Esophagus squamous epithelium (tissue), 5 donors: ENCODE data around the gene MEOX1. TPM values are rescaled to one million over a fixed set of nuclear protein-coding genes. Genes with fewer than 3 reads are reported as not detected.

Experiments used
- DNase-seq: peaks from one replicate; lab custom pipeline; 2025; lab: John Stamatoyannopoulos, UW
- H3K27ac ChIP-seq, 4 donors: fragments of 200-600 bp; sonication (generic); one replicate each; pipeline ENCODE4 v1.5.1; 2016 to 2019; ENCODE audit warnings: mild to moderate bottlenecking in 1 of 4
- H3K27me3 ChIP-seq, 4 donors: fragments of 200-600 bp; sonication (generic); 1 replicate in 3 of 4; 2 replicates in 1 of 4; pipeline versions ENCODE4 v1.5.1 to v1.6.0; 2017 to 2021; ENCODE audit warnings: antibody characterized with exemption in 1 of 4
- H3K36me3 ChIP-seq, 3 donors: fragments of 200-600 bp; sonication (generic); one replicate each; pipeline ENCODE4 v1.5.1; 2016 to 2019
- H3K4me1 ChIP-seq, 3 donors: fragments of 200-600 bp; sonication (generic); one replicate each; pipeline ENCODE4 v1.5.1; 2017 to 2019
- H3K4me3 ChIP-seq, 4 donors: fragments of 200-600 bp; sonication (generic); 1 replicate in 3 of 4; 2 replicates in 1 of 4; pipeline ENCODE4 v1.5.1; 2016 to 2019; ENCODE audit warnings: mild to moderate bottlenecking in 2 of 4, moderate library complexity in 1 of 4
- H3K9me3 ChIP-seq, 3 donors: fragments of 200-600 bp; sonication (generic); one replicate each; pipeline ENCODE4 v1.5.1; 2016 to 2019
- POLR2A ChIP-seq, 4 donors: fragments of 450-650 bp; IDR thresholded peaks; one replicate each; pipeline ENCODE4 v1.6.1; 2017; ENCODE audit warnings: antibody characterized with exemption in 4 of 4, mild to moderate bottlenecking in 4 of 4, moderate library complexity in 3 of 4
- WGBS, 2 donors: methylation state at CpG; one replicate each; pipeline ENCODE4 v1.1.5; 2018; 5-methylcytosine and 5-hydroxymethylcytosine counted together
- intact Hi-C: fragments of 100-400 bp; cut with DNase I; formaldehyde crosslinking; loops from one replicate; pipeline ENCODE4 v1.15.0; 2022
- total RNA-seq, 4 donors: library from RNA; depleted of rRNA; stranded (reverse); fragments of >200 nt; gene quantifications; one replicate each; pipeline ENCODE4 v1.1.0, GENCODE V29; 2016
- TF ChIP-seq, protein P1 (sequence below), 6 experiments: fragments of 450-650 bp in 4 of 6; fragments of 200-600 bp in 2 of 6; sonication (generic) in 2 of 6; IDR thresholded peaks; one replicate each; pipeline ENCODE4 v1.5.1; 2016 to 2019; ENCODE audit warnings: antibody characterized with exemption in 6 of 6, mild to moderate bottlenecking in 4 of 6, moderate library complexity in 4 of 6
- donor health status: DM: yes; HTN: yes; CAD: no.

The MEOX1 gene
- total RNA-seq, 4 donors from 2014 or later = 0.64 to 6.1 (median 2.7) TPM

DNA sequence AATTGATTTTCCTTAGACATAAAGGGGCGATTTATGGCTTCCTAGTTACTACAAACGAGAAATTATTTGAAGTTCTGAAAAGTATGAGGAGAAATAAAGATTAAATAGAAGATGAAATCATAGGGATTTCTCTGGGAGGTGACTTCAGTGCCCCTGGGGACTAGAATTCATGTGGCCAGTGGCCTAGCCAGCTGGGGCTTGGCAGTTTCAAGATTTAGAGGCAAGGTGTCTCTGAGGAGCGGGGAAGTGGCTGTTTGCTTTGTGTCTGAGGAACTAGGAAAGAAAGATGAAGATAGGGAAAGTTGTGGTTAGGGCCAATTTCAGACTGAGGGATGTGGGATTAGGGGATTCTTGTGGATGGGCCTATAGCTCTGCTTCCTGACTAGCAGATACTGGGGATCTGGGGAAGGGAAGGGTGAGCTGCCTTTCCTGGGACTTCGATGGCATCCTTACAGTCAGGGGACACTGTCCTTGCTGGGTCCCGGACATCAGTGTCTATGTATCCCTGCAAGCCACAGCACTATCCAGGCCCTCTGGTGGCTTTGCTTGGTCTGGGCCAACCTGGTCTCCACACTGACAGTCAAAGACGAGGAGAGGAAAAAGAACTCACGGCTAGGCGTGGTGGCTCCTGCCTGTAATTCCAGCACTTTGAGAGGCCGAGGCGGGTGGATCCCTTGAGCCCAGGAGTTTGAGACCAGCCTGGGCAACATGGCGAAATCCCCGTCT lies 22.4 kb upstream of the MEOX1 start:
- H3K4me1 ChIP-seq = no peaks in the 10 kb centered on the region
- 91 to 92% methylated on average over 8 to 12 of the region's 12 CpGs for WGBS, 2 donors
- intact Hi-C loops = no loop called here
- H3K9me3 ChIP-seq = no peaks in the 10 kb centered on the region
- no peaks in the 10 kb centered on the region for H3K36me3 ChIP-seq
- no peak for DNase-seq
- TF ChIP-seq POLR2A (IDR thresholded peaks at IDR 0.05) = no peak
- TF ChIP-seq, protein P1, sequence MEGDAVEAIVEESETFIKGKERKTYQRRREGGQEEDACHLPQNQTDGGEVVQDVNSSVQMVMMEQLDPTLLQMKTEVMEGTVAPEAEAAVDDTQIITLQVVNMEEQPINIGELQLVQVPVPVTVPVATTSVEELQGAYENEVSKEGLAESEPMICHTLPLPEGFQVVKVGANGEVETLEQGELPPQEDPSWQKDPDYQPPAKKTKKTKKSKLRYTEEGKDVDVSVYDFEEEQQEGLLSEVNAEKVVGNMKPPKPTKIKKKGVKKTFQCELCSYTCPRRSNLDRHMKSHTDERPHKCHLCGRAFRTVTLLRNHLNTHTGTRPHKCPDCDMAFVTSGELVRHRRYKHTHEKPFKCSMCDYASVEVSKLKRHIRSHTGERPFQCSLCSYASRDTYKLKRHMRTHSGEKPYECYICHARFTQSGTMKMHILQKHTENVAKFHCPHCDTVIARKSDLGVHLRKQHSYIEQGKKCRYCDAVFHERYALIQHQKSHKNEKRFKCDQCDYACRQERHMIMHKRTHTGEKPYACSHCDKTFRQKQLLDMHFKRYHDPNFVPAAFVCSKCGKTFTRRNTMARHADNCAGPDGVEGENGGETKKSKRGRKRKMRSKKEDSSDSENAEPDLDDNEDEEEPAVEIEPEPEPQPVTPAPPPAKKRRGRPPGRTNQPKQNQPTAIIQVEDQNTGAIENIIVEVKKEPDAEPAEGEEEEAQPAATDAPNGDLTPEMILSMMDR (IDR thresholded peaks at IDR 0.05) = no peak
- H3K27me3 ChIP-seq = peaks cover 0 to 9% (median 0%) of the 10 kb centered on the region in 4 donors
- H3K4me3 ChIP-seq = no peak overlapping the region
- no peak overlapping the region for H3K27ac ChIP-seq

DNA sequence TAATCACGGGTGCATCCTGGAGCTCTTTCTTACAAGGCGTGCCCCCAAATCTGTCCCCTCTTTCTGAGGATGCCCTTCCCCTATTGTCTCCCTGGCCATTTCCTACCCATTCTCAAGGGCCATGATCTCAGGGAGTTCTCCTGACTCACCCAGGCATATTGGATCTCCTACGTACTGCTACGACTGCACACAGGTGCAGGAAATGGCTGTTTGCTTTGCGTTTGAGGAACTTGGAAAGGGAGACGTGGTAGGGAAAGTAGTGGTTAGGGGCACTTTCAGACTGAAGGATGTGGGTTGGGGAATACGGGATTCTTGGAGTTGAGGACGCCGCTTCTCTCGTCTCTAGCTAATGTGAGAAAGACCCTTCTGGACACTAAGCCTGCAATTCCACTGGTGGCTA lies 18.7 kb upstream of the MEOX1 start:
- WGBS, 2 donors = 67 to 72% methylated on average over 9 of the region's 10 CpGs
- DNase-seq = no peak
- intact Hi-C loops = no loop called here
- Histone ChIP-seq H3K27ac (no peak overlapping the region), H3K9me3 (no peaks in the 10 kb centered on the region), H3K4me1 (peaks cover 7 to 20% (median 14%) of the 10 kb centered on the region in 3 donors), H3K27me3 (peaks cover 0 to 9% (median 0%) of the 10 kb centered on the region in 4 donors), H3K36me3 (no peaks in the 10 kb centered on the region), H3K4me3 (no peak overlapping the region)
- no peak for TF ChIP-seq POLR2A (IDR thresholded peaks at IDR 0.05)
- TF ChIP-seq, protein P1 (IDR thresholded peaks at IDR 0.05) = no peak

DNA sequence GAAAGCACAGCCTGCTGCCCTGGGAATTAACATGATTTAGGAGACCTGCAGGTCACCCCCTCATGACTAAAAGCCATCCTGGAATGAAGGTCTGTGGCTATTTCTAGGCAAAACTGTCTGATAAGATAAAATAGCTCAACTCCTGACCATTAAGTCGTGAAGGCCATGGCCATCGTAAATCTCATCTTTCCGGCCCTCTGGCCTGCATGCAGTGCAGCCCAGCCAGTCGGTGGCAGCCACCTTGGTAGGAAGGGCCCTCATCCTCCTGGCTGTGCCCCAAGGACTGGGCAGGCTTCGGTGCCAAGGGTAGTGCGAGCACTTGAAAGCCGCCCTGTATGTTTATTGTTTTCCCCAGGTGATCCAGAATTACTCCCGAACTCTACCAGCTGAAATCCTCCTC lies 18.2 kb upstream of the MEOX1 start:
- Histone ChIP-seq H3K4me1 (peaks cover 7 to 26% (median 14%) of the 10 kb centered on the region in 3 donors), H3K36me3 (no peaks in the 10 kb centered on the region), H3K9me3 (no peaks in the 10 kb centered on the region), H3K4me3 (no peak overlapping the region), H3K27ac (no peak overlapping the region), H3K27me3 (peaks cover 0 to 9% (median 0%) of the 10 kb centered on the region in 4 donors)
- no peak for DNase-seq
- intact Hi-C loops = no loop called here
- 83 to 85% methylated on average over 5 to 7 of the region's 8 CpGs for WGBS, 2 donors
- TF ChIP-seq, protein P1 (IDR thresholded peaks at IDR 0.05) = no peak
- TF ChIP-seq POLR2A (IDR thresholded peaks at IDR 0.05) = no peak

DNA sequence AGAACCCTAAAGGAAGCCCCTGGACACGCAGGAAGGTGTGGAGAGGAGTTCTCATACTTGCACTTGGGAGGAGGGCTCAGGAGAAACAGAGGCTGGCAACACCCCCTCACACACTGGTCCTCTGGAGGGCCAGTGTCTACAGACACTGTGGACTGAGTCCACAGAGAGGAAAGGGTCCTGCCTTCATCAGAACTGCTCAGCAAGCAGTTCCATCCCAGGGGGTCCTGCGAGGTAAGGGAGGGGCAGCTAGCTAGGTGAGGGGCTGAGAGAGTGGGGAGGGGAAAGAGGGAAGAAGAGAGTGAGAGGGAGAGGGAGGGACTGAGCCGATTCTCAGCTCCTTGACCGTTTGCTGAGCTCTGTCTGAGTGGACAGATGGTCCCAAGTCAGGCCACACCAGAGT lies 17.7 kb upstream of the MEOX1 start:
- no peak overlapping the region for H3K27ac ChIP-seq
- TF ChIP-seq, protein P1 (IDR thresholded peaks at IDR 0.05) = no peak
- no peak for TF ChIP-seq POLR2A (IDR thresholded peaks at IDR 0.05)
- intact Hi-C loops = no loop called here

DNA sequence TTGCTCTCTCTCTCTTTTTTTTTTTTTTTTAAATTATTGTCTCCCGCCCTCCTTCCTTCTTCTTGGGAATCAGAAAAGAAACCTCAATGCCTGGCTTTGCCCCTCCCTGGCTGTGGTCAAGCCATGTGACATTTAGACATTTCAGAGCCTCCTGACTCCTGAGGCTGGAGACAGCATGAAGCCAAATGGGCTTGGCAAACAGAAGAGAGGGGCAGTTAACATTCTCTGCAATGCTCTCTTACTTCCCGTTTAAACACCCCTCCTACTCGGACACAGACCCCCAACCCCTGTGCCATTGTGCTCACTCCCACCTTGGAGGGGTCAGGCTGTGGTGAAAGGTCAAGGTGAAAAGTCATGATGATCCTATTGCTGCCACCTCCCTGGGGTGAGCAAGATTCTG lies 14.7 kb upstream of the MEOX1 start:
- DNase-seq = no peak
- WGBS, 2 donors = 76 to 89% methylated on average over 2 to 3 of the region's 3 CpGs
- TF ChIP-seq, protein P1 (IDR thresholded peaks at IDR 0.05) = no peak
- no peak for TF ChIP-seq POLR2A (IDR thresholded peaks at IDR 0.05)
- no peak overlapping the region for H3K4me3 ChIP-seq
- intact Hi-C loops = loop anchor here (2.0 kb wide), 1 partner anchor 102 kb away; no protein-coding TSS in a partner anchor
- no peak overlapping the region for H3K27ac ChIP-seq
- no peaks in the 10 kb centered on the region for H3K36me3 ChIP-seq
- peaks cover 0 to 9% (median 0%) of the 10 kb centered on the region in 4 donors for H3K27me3 ChIP-seq
- no peaks in the 10 kb centered on the region for H3K9me3 ChIP-seq
- peaks cover 7 to 33% (median 17%) of the 10 kb centered on the region in 3 donors for H3K4me1 ChIP-seq

More for the DNA sequence above, 17.7 kb upstream of the MEOX1 start:
- Histone ChIP-seq H3K4me1 (peaks cover 7 to 28% (median 14%) of the 10 kb centered on the region in 3 donors), H3K4me3 (no peak overlapping the region), H3K27me3 (peaks cover 0 to 9% (median 0%) of the 10 kb centered on the region in 4 donors), H3K36me3 (no peaks in the 10 kb centered on the region), H3K9me3 (no peaks in the 10 kb centered on the region)
- no peak for DNase-seq
- WGBS, 2 donors = 48 to 58% methylated on average over 3 of the region's 4 CpGs
